ENCODE results near the gene QSOX1.

The QSOX1 gene, protein sequence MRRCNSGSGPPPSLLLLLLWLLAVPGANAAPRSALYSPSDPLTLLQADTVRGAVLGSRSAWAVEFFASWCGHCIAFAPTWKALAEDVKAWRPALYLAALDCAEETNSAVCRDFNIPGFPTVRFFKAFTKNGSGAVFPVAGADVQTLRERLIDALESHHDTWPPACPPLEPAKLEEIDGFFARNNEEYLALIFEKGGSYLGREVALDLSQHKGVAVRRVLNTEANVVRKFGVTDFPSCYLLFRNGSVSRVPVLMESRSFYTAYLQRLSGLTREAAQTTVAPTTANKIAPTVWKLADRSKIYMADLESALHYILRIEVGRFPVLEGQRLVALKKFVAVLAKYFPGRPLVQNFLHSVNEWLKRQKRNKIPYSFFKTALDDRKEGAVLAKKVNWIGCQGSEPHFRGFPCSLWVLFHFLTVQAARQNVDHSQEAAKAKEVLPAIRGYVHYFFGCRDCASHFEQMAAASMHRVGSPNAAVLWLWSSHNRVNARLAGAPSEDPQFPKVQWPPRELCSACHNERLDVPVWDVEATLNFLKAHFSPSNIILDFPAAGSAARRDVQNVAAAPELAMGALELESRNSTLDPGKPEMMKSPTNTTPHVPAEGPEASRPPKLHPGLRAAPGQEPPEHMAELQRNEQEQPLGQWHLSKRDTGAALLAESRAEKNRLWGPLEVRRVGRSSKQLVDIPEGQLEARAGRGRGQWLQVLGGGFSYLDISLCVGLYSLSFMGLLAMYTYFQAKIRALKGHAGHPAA

DNA sequence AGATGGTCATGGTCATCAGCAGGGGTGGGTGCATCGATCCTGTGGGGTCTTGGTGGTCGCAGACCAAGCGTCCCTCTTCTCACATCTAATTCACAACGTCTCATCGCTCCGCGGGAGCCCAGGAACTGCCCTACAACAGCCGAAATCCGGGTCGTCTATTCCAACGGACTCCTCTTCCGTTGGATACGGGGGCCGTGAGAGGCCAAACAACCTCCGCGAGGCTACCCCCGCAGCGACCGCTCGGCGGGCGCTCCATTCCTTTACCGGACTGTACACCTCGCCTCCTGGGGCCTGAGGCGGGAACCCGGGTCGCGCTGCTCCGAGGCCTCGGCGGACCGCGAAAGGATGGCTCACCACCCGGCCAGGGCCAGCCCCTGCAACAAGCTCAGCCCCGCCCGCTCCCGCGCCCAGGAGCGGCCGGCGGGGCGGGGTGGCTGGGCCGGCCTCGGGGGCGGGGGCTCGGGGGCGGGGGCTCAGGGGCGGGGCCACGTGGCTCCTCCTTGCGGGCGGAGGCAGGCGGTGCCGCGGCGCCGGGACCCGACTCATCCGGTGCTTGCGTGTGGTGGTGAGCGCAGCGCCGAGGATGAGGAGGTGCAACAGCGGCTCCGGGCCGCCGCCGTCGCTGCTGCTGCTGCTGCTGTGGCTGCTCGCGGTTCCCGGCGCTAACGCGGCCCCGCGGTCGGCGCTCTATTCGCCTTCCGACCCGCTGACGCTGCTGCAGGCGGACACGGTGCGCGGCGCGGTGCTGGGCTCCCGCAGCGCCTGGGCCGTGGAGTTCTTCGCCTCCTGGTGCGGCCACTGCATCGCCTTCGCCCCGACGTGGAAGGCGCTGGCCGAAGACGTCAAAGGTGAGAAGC, at the start of gene QSOX1:
Gene QSOX1 (plus strand): TSS at position 545 of the 857 bp plus-strand sequence. CDS start 39 bp downstream, at position 584.
- Histone ChIP-seq H3K9me3 (ENCODE audit: control insufficient read depth in 1 of 2, low read length in 2 of 2) (no peaks in the 10 kb centered on the region), H3K36me3 (ENCODE audit: control insufficient read depth in 1 of 2, insufficient read depth in 2 of 2, low read length in 2 of 2) (no peaks in the 10 kb centered on the region), H3K4me1 (ENCODE audit: control insufficient read depth in 1 of 2, insufficient read depth in 2 of 2, low read length in 2 of 2) (peaks cover 18 to 23% of the 10 kb centered on the region in 2 donors), H3K27ac (ENCODE audit: low read length) (peak within 1 kb of the TSS; percentile 86), H3K4me3 (ENCODE audit: low read depth in 1 of 2, low read length in 2 of 2) (peak within 1 kb of the TSS; percentile 83 to 97), H3K27me3 (ENCODE audit: low read depth, low read length) (no peaks in the 10 kb centered on the region)

- Histone ChIP-seq H3K36me3 (ENCODE audit: control insufficient read depth in 1 of 2, insufficient read depth in 2 of 2, low read length in 2 of 2) (peaks cover 15 to 23% of the 10 kb centered on the region in 2 donors), H3K4me3 (ENCODE audit: low read depth in 1 of 2, low read length in 2 of 2) (no peak overlapping the region), H3K27ac (ENCODE audit: low read length) (peak overlapping the region; percentile 39)
Observed at GRCh38 chr1:180112091-180112490, 42.6 kb upstream of the QSOX1 start.

DNA sequence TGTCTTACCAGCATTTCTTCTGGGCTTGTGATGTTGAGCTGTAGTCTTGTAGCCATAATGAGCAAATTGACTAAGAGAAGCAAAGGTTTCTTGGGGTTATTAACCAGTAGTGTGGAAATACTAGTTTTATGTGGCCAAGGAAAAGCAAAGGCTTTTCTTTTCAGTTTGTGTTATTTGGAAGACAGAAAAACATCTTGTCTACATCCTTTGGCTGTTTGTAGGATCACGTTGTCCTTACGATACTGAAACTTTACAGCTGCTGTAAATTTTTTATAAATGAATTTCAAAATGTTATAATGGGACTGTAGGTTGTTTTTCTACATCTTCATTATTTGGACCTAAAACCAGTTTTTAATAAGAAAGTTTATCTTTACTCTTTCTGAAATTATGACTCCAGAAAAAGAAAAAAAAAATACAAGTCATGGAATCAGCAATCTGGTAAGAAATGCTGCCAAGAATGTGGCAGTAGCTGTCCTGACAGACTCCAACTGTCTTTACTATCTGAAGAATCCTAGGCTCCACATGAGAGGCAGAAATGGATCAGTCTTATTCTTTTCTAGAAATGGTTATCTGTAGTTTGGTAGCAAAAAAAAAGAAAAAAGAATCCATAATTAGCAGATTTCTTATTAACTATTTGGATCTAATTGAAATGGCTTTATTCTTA, 41.6 kb upstream of the QSOX1 start:
- H3K27ac ChIP-seq (ENCODE audit: low read length), result peak overlapping the region; percentile 57
- H3K36me3 ChIP-seq (ENCODE audit: control insufficient read depth in 1 of 2, insufficient read depth in 2 of 2, low read length in 2 of 2), result peaks cover 15 to 21% of the 10 kb centered on the region in 2 donors
- H3K27me3 ChIP-seq (ENCODE audit: low read depth, low read length), result no peaks in the 10 kb centered on the region

More at GRCh38 chr1:180112091-180112490, 42.6 kb upstream of the QSOX1 start:
- Histone ChIP-seq H3K9me3 (ENCODE audit: control insufficient read depth in 1 of 2, low read length in 2 of 2) (no peaks in the 10 kb centered on the region), H3K27me3 (ENCODE audit: low read depth, low read length) (no peaks in the 10 kb centered on the region), H3K4me1 (ENCODE audit: control insufficient read depth in 1 of 2, insufficient read depth in 2 of 2, low read length in 2 of 2) (peaks cover 0 to 37% of the 10 kb centered on the region in 2 donors)

GRCh38 chr1:180114396-180114945, 40.2 kb upstream of the QSOX1 start:
- no peak overlapping the region for H3K4me3 ChIP-seq (ENCODE audit: low read depth in 1 of 2, low read length in 2 of 2)
- H3K27ac ChIP-seq (ENCODE audit: low read length), result no peak overlapping the region
- no peaks in the 10 kb centered on the region for H3K27me3 ChIP-seq (ENCODE audit: low read depth, low read length)
- H3K9me3 ChIP-seq (ENCODE audit: control insufficient read depth in 1 of 2, low read length in 2 of 2), result no peaks in the 10 kb centered on the region
- H3K36me3 ChIP-seq (ENCODE audit: control insufficient read depth in 1 of 2, insufficient read depth in 2 of 2, low read length in 2 of 2), result peaks cover 15 to 21% of the 10 kb centered on the region in 2 donors
- peaks cover 0 to 28% of the 10 kb centered on the region in 2 donors for H3K4me1 ChIP-seq (ENCODE audit: control insufficient read depth in 1 of 2, insufficient read depth in 2 of 2, low read length in 2 of 2)

More for the DNA sequence above, 41.6 kb upstream of the QSOX1 start:
- H3K4me1 ChIP-seq (ENCODE audit: control insufficient read depth in 1 of 2, insufficient read depth in 2 of 2, low read length in 2 of 2), result peaks cover 0 to 36% of the 10 kb centered on the region in 2 donors
- H3K4me3 ChIP-seq (ENCODE audit: low read depth in 1 of 2, low read length in 2 of 2), result no peak overlapping the region
- no peaks in the 10 kb centered on the region for H3K9me3 ChIP-seq (ENCODE audit: control insufficient read depth in 1 of 2, low read length in 2 of 2)

DNA sequence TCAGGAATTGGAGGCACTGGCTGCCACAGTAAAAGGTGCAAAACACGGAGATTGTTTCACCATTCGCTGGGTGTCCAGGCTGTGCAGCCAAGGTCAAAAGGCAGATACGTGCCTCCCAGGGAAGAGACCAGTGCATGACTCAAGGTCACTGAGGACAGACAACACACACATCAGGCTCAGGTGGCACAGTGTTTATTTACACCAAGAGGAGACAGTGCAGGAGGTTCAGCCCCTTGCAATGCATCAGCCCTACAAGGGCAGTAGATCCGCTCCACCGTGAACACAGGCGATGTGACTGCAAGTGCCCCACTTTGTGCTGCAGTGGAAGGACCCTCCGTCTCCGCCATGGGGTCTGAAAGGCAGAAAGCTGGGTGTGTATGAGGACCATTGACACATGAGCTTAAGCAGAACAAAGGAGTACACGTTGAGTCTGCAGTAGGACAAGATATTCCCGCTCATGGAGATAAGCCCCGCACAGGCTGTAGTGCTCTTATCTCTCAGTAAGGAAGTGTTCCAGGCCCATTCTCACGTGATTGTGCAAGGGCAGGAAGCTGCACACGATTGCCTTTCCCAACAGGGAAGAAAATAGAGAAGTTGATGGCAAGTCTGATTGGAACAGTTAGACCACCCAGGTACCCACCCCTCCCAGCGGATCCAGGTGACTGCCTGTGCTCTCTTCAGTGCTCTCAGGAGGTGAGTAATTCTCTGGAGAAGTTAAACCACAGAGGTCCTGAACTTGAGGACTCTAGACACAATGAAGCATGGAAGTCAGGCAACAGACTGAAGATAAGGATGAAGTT, 37.5 kb upstream of the QSOX1 start:
- Histone ChIP-seq H3K4me3 (ENCODE audit: low read depth in 1 of 2, low read length in 2 of 2) (no peak overlapping the region), H3K36me3 (ENCODE audit: control insufficient read depth in 1 of 2, insufficient read depth in 2 of 2, low read length in 2 of 2) (peaks cover 0 to 4% of the 10 kb centered on the region in 2 donors), H3K27me3 (ENCODE audit: low read depth, low read length) (no peaks in the 10 kb centered on the region), H3K9me3 (ENCODE audit: control insufficient read depth in 1 of 2, low read length in 2 of 2) (no peaks in the 10 kb centered on the region), H3K27ac (ENCODE audit: low read length) (no peak overlapping the region), H3K4me1 (ENCODE audit: control insufficient read depth in 1 of 2, insufficient read depth in 2 of 2, low read length in 2 of 2) (peaks cover 0 to 26% of the 10 kb centered on the region in 2 donors)

DNA sequence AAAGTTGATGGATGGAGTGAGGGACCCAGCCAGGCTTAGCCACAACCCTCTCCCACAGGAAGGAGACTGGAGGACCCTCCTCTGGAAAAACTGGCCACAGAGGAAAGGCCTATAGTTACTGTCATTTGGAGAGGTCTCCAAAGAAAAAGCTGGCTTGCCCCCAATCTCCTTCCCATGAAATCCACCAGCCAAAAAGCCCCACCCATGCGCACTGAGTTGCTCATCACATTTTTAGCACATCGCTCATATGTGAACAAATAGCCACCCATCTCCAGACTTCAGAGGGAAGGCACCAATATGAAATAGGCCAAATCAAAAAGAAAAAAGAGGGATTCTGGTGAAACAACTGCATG, 36.9 kb upstream of the QSOX1 start:
- Histone ChIP-seq H3K4me1 (ENCODE audit: control insufficient read depth in 1 of 2, insufficient read depth in 2 of 2, low read length in 2 of 2) (peaks cover 0 to 21% of the 10 kb centered on the region in 2 donors), H3K9me3 (ENCODE audit: control insufficient read depth in 1 of 2, low read length in 2 of 2) (no peaks in the 10 kb centered on the region), H3K27ac (ENCODE audit: low read length) (no peak overlapping the region), H3K4me3 (ENCODE audit: low read depth in 1 of 2, low read length in 2 of 2) (no peak overlapping the region), H3K27me3 (ENCODE audit: low read depth, low read length) (no peaks in the 10 kb centered on the region), H3K36me3 (ENCODE audit: control insufficient read depth in 1 of 2, insufficient read depth in 2 of 2, low read length in 2 of 2) (no peaks in the 10 kb centered on the region)

GRCh38 chr1:180119837-180120236, 34.8 kb upstream of the QSOX1 start:
- H3K36me3 ChIP-seq (ENCODE audit: control insufficient read depth in 1 of 2, insufficient read depth in 2 of 2, low read length in 2 of 2), result no peaks in the 10 kb centered on the region
- H3K4me1 ChIP-seq (ENCODE audit: control insufficient read depth in 1 of 2, insufficient read depth in 2 of 2, low read length in 2 of 2), result peaks cover 0 to under 1% of the 10 kb centered on the region in 2 donors
- no peaks in the 10 kb centered on the region for H3K27me3 ChIP-seq (ENCODE audit: low read depth, low read length)
- H3K4me3 ChIP-seq (ENCODE audit: low read depth in 1 of 2, low read length in 2 of 2), result no peak overlapping the region
- H3K9me3 ChIP-seq (ENCODE audit: control insufficient read depth in 1 of 2, low read length in 2 of 2), result no peaks in the 10 kb centered on the region
- no peak overlapping the region for H3K27ac ChIP-seq (ENCODE audit: low read length)

DNA sequence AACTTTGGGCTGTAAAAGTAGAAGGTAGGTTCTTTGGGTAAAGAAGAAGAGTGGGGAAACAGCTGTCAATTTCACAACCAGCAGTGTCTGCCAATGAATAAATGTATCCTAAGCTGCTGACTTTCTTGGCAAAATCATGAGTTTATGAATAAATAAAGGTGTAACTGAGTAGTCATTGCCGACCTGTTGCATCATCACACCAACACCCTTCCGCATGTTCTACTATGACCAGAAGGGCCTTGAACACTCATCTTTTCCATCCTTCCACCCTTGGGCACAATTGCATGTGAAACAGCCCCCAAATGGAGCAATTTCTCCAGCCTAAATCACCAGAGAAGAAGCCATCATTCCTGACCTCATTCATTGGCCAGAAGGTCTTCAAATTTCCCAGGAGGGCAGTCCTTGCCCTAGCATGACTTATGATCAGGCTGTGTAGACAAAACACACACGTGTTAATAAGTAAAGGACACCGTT, 31.2 kb upstream of the QSOX1 start:
- no peaks in the 10 kb centered on the region for H3K9me3 ChIP-seq (ENCODE audit: control insufficient read depth in 1 of 2, low read length in 2 of 2)
- H3K4me1 ChIP-seq (ENCODE audit: control insufficient read depth in 1 of 2, insufficient read depth in 2 of 2, low read length in 2 of 2), result no peaks in the 10 kb centered on the region
- no peak overlapping the region for H3K4me3 ChIP-seq (ENCODE audit: low read depth in 1 of 2, low read length in 2 of 2)
- H3K27me3 ChIP-seq (ENCODE audit: low read depth, low read length), result no peaks in the 10 kb centered on the region
- H3K36me3 ChIP-seq (ENCODE audit: control insufficient read depth in 1 of 2, insufficient read depth in 2 of 2, low read length in 2 of 2), result no peaks in the 10 kb centered on the region
- no peak overlapping the region for H3K27ac ChIP-seq (ENCODE audit: low read length)

DNA sequence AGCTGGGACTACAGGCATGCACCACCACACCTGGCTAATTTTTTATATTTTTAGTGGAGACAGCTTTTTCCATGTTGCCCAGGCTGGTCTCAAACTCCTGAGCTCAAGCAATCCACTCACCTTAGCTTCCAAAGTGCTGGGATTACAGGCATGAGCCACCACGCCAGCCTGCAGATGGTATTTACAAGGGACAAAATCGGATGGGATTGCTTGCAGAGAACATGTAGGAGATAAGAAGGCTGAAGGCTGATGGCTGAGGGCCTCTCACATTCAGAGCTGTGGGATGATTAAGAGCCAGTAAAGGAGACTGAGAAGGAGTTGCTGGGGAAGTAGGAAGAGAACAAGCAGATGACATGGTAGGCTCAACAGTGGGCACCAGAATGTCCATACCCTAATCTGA, 24.0 kb upstream of the QSOX1 start:
- Histone ChIP-seq H3K27me3 (ENCODE audit: low read depth, low read length) (no peaks in the 10 kb centered on the region), H3K27ac (ENCODE audit: low read length) (no peak overlapping the region), H3K9me3 (ENCODE audit: control insufficient read depth in 1 of 2, low read length in 2 of 2) (no peaks in the 10 kb centered on the region), H3K36me3 (ENCODE audit: control insufficient read depth in 1 of 2, insufficient read depth in 2 of 2, low read length in 2 of 2) (no peaks in the 10 kb centered on the region), H3K4me3 (ENCODE audit: low read depth in 1 of 2, low read length in 2 of 2) (no peak overlapping the region), H3K4me1 (ENCODE audit: control insufficient read depth in 1 of 2, insufficient read depth in 2 of 2, low read length in 2 of 2) (no peaks in the 10 kb centered on the region)

DNA sequence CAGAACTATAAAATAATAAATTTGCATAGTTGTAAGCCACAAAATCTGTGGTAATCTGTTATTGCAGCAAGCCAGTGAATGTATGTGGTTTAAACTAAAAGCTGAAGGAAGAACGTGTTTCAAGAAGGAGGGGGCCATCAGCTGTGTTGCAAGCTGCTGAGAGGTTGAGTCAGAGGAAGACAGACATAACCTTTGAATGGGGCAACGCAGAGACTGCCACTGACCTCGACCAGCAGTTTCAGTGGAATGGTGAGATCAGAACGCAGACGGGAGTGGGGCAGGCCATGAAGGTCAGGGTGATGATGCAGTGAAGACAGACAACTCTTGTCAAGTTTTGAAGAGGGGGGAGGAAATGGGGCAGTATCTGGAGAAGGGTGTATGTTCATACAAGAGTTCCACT, 23.2 kb upstream of the QSOX1 start:
- no peak overlapping the region for H3K4me3 ChIP-seq (ENCODE audit: low read depth in 1 of 2, low read length in 2 of 2)
- no peak overlapping the region for H3K27ac ChIP-seq (ENCODE audit: low read length)
- no peaks in the 10 kb centered on the region for H3K9me3 ChIP-seq (ENCODE audit: control insufficient read depth in 1 of 2, low read length in 2 of 2)
- no peaks in the 10 kb centered on the region for H3K27me3 ChIP-seq (ENCODE audit: low read depth, low read length)
- no peaks in the 10 kb centered on the region for H3K36me3 ChIP-seq (ENCODE audit: control insufficient read depth in 1 of 2, insufficient read depth in 2 of 2, low read length in 2 of 2)
- H3K4me1 ChIP-seq (ENCODE audit: control insufficient read depth in 1 of 2, insufficient read depth in 2 of 2, low read length in 2 of 2), result no peaks in the 10 kb centered on the region
